Osteocyte (in vitro differentiated cells): ENCODE measurements around the gene FAM110A. TPM values are rescaled to one million over a fixed set of nuclear protein-coding genes. Genes with fewer than 3 reads are reported as not detected.

Source experiments
- DNase-seq: peaks from one replicate; pipeline ENCODE4 v3.0.0; 2021; ENCODE audit warnings: mixed read lengths; ENCODE audit not compliant: unreplicated experiment; ENCODE audit errors: extremely low spot score
- H3K27ac Mint-ChIP-seq: one replicate; pipeline ENCODE4 v1.8.0; 2021; ENCODE audit warnings: mild to moderate bottlenecking, mixed read lengths; ENCODE audit not compliant: unreplicated experiment
- H3K27me3 Mint-ChIP-seq: one replicate; pipeline ENCODE4 v1.8.0; 2021; ENCODE audit warnings: mixed read lengths; ENCODE audit not compliant: unreplicated experiment
- H3K36me3 Mint-ChIP-seq: one replicate; pipeline ENCODE4 v1.8.0; 2021; ENCODE audit warnings: mixed read lengths; ENCODE audit not compliant: unreplicated experiment
- H3K4me1 Mint-ChIP-seq: one replicate; pipeline ENCODE4 v1.8.0; 2021; ENCODE audit warnings: mixed read lengths; ENCODE audit not compliant: unreplicated experiment
- H3K4me3 Mint-ChIP-seq: one replicate; pipeline ENCODE4 v1.8.0; 2021; ENCODE audit warnings: mild to moderate bottlenecking, moderate library complexity, mixed read lengths; ENCODE audit not compliant: unreplicated experiment
- H3K9me3 Mint-ChIP-seq: one replicate; pipeline ENCODE4 v1.8.0; 2021; ENCODE audit warnings: mixed read lengths; ENCODE audit not compliant: unreplicated experiment
- total RNA-seq: library from RNA; stranded (reverse); gene quantifications from 2 replicates; pipeline ENCODE4 v1.2.1, GENCODE V29; 2021
- TF ChIP-seq, protein P1 (sequence below): fragments of 200-600 bp; sonication (generic); IDR thresholded peaks from 2 replicates; pipeline ENCODE4 v1.5.0; 2021; ENCODE audit warnings: antibody characterized with exemption, mild to moderate bottlenecking, moderate library complexity

The FAM110A gene
- total RNA-seq, 1 donor from 2014 or later = 2.7 TPM

DNA sequence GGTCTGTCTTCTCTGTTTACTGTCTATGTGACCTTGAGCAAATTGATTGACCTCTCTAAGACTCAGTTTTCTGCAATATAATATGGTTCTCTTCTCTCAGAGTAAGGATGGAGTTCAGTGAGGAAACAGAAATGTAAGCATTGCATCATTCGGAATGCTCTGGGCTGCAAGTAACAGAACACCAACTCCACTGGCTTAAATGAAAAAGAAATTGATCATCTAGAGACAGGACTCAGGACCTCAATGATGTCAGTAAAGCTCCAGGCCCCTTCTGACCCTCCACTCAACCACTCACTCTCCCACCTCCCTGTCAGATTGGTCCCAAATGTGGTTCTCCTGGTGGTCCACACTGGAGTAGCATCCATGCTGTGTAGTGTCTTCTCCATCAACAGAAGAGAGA, 31.9 kb downstream of the FAM110A start:
- TF ChIP-seq, protein P1, sequence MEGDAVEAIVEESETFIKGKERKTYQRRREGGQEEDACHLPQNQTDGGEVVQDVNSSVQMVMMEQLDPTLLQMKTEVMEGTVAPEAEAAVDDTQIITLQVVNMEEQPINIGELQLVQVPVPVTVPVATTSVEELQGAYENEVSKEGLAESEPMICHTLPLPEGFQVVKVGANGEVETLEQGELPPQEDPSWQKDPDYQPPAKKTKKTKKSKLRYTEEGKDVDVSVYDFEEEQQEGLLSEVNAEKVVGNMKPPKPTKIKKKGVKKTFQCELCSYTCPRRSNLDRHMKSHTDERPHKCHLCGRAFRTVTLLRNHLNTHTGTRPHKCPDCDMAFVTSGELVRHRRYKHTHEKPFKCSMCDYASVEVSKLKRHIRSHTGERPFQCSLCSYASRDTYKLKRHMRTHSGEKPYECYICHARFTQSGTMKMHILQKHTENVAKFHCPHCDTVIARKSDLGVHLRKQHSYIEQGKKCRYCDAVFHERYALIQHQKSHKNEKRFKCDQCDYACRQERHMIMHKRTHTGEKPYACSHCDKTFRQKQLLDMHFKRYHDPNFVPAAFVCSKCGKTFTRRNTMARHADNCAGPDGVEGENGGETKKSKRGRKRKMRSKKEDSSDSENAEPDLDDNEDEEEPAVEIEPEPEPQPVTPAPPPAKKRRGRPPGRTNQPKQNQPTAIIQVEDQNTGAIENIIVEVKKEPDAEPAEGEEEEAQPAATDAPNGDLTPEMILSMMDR = no peak
- no peak overlapping the region for H3K27ac Mint-ChIP-seq
- no peaks in the 10 kb centered on the region for H3K36me3 Mint-ChIP-seq
- H3K4me3 Mint-ChIP-seq = no peak overlapping the region
- no peaks in the 10 kb centered on the region for H3K9me3 Mint-ChIP-seq
- H3K27me3 Mint-ChIP-seq = peaks cover 29% of the 10 kb centered on the region
- H3K4me1 Mint-ChIP-seq = no peaks in the 10 kb centered on the region
- DNase-seq = no peak

DNA sequence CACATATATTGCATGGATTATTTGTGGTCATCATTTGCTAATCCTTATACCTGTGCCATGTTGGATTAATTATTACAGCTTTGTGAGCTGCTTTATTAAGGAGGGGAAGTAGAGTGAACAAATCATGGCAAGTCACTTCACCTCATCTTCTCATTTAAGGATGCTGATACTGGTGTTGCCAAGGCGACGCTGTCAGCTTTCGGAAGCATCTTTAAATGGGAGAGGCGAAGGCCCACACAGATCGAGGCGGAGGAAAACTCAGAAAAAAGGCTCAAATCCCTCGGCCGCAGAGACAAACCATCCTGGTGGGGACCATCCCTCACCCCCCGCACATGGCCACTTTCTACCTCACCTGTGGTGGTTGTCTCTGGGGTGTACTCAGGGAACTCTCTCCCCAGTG, 34.8 kb downstream of the FAM110A start:
- Mint-ChIP-seq H3K4me3 (no peak overlapping the region), H3K9me3 (no peaks in the 10 kb centered on the region), H3K27me3 (peaks cover 26% of the 10 kb centered on the region), H3K36me3 (no peaks in the 10 kb centered on the region), H3K4me1 (no peaks in the 10 kb centered on the region), H3K27ac (no peak overlapping the region)
- no peak for DNase-seq
- TF ChIP-seq, protein P1 = no peak

DNA sequence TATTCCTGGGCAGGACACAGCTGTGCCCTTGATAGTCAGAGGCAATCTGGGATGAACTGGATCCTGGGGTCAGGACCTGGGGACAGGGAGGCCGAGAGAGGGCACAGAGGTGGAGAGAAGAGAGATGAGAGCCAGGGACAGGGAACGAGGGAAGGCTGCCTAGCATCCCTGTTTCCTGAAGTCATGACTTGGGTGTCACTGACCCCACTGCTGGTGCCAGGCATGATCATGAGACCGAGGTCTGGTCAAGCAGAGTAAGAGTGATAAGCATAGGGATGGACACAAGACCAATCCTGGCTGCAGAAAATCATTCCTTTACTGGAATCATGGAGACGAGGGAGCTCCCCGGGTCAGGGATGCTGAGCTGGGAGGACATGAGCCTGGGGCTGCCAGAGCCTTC, 36.1 kb downstream of the FAM110A start:
- Mint-ChIP-seq H3K9me3 (no peaks in the 10 kb centered on the region), H3K4me1 (no peaks in the 10 kb centered on the region), H3K4me3 (no peak overlapping the region), H3K27ac (no peak overlapping the region), H3K36me3 (no peaks in the 10 kb centered on the region), H3K27me3 (peaks cover 17% of the 10 kb centered on the region)
- TF ChIP-seq, protein P1 = no peak
- DNase-seq = no peak

DNA sequence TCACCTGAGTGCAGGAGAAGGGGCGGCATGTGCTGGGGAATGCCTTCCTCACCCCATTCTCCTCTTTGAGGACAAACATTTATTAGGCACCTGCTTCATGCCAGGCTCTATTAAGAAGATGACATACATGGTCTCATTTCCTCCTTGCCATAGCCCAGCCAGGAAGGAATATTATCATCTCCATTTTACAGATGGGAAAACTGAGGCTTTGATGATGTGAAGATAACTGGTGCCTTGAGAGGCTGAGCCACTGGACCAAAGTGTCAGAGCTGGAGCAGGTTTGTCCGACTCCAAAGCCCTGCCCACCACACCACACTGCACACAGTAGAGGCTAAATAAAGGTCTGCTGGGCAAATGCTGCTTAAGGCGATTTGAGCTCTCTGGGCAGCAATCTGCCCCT, 37.2 kb downstream of the FAM110A start:
- no peak overlapping the region for H3K4me3 Mint-ChIP-seq
- TF ChIP-seq, protein P1 = no peak
- H3K36me3 Mint-ChIP-seq = no peaks in the 10 kb centered on the region
- H3K27ac Mint-ChIP-seq = no peak overlapping the region
- H3K9me3 Mint-ChIP-seq = no peaks in the 10 kb centered on the region
- no peak for DNase-seq
- no peaks in the 10 kb centered on the region for H3K4me1 Mint-ChIP-seq
- H3K27me3 Mint-ChIP-seq = peaks cover 11% of the 10 kb centered on the region

DNA sequence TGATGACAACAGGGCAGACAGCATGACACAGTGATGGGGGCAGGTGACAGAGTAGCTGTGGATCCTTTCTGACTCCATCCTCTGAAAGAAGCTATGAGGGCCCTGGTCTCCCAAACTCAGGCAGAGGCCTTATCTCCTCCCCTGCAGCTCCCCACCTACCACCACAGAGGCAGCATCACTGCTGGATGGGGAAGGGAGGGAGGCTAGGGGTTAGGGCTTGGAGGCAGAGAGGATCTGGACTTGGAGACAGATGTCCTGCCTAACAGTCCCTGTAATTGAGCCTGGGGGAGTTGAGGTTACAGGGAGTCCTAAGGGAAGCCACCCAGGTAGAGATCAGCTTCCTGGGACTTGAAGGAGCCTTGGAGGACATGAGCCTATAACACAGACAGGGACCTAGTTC, 37.9 kb downstream of the FAM110A start:
- DNase-seq = no peak
- Mint-ChIP-seq H3K9me3 (no peaks in the 10 kb centered on the region), H3K4me3 (no peak overlapping the region), H3K4me1 (no peaks in the 10 kb centered on the region), H3K27me3 (peaks cover 11% of the 10 kb centered on the region), H3K27ac (no peak overlapping the region), H3K36me3 (no peaks in the 10 kb centered on the region)
- TF ChIP-seq, protein P1 = no peak
